ENCODE measurements around the gene MYO15B. TPM values are rescaled to one million over a fixed set of nuclear protein-coding genes. Genes with fewer than 3 reads are reported as not detected.

Gene MYO15B
- total RNA-seq, 1 experiment from 2014 or later = 8.0 TPM

GRCh38 chr17:75617218-75617617, 29.6 kb downstream of the MYO15B start:
- Histone ChIP-seq H3K9ac (ENCODE audit: low read length) (no peak overlapping the region), H3K9me2 (replicated peaks; ENCODE audit: insufficient read depth, low read length) (no peaks in the 10 kb centered on the region), H3K9me3 (ENCODE audit: low read length) (no peaks in the 10 kb centered on the region), H3K36me3 (ENCODE audit: insufficient read depth, low read length) (no peaks in the 10 kb centered on the region), H3K27ac (ENCODE audit: low read length) (no peak overlapping the region), H4K20me1 (ENCODE audit: insufficient read depth, low read depth, low read length) (0 out of 2 replicates have a peak, but pooled peaks cover 12% of the 10 kb centered on the region), H2AFZ (ENCODE audit: low read length) (no peak overlapping the region), H3K27me3 (ENCODE audit: low read length) (no peaks in the 10 kb centered on the region), H3K4me2 (ENCODE audit: low read depth, low read length, poor library complexity, severe bottlenecking) (no peak overlapping the region), H3K4me3 (ENCODE audit: low read length) (no peak overlapping the region), H3K79me2 (ENCODE audit: low read length) (no peaks in the 10 kb centered on the region), H3K4me1 (ENCODE audit: low read length) (no peaks in the 10 kb centered on the region)
- no peak for DNase-seq

- DNase-seq = no peak
- no peaks in the 10 kb centered on the region for H3K4me1 ChIP-seq (ENCODE audit: low read length)
- no peaks in the 10 kb centered on the region for H3K9me2 ChIP-seq (replicated peaks; ENCODE audit: insufficient read depth, low read length)
- H3K4me2 ChIP-seq (ENCODE audit: low read depth, low read length, poor library complexity, severe bottlenecking) = no peak overlapping the region
- no peak overlapping the region for H3K4me3 ChIP-seq (ENCODE audit: low read length)
- no peaks in the 10 kb centered on the region for H3K79me2 ChIP-seq (ENCODE audit: low read length)
- H3K9me3 ChIP-seq (ENCODE audit: low read length) = no peaks in the 10 kb centered on the region
- H3K9ac ChIP-seq (ENCODE audit: low read length) = no peak overlapping the region
- no peaks in the 10 kb centered on the region for H3K27me3 ChIP-seq (ENCODE audit: low read length)
- no peak overlapping the region for H3K27ac ChIP-seq (ENCODE audit: low read length)
- no peak overlapping the region for H2AFZ ChIP-seq (ENCODE audit: low read length)
- H3K36me3 ChIP-seq (ENCODE audit: insufficient read depth, low read length) = no peaks in the 10 kb centered on the region
- 0 out of 2 replicates have a peak, but pooled peaks cover 12% of the 10 kb centered on the region for H4K20me1 ChIP-seq (ENCODE audit: insufficient read depth, low read depth, low read length)
These were observed 30.1 kb downstream of the MYO15B start for GRCh38 chr17:75617675-75618074.

- Histone ChIP-seq H3K36me3 (ENCODE audit: insufficient read depth, low read length) (no peaks in the 10 kb centered on the region), H3K4me2 (ENCODE audit: low read depth, low read length, poor library complexity, severe bottlenecking) (no peak overlapping the region)
These were observed 32.2 kb downstream of the MYO15B start for GRCh38 chr17:75619506-75620431.

GRCh38 chr17:75621489-75621888, 33.9 kb downstream of the MYO15B start:
- H3K9ac ChIP-seq (ENCODE audit: low read length) = no peak overlapping the region

More at GRCh38 chr17:75619506-75620431, 32.2 kb downstream of the MYO15B start:
- 0 out of 2 replicates have a peak, but pooled peaks cover 12% of the 10 kb centered on the region for H4K20me1 ChIP-seq (ENCODE audit: insufficient read depth, low read depth, low read length)
- DNase-seq = no peak
- no peak overlapping the region for H2AFZ ChIP-seq (ENCODE audit: low read length)
- H3K9me3 ChIP-seq (ENCODE audit: low read length) = no peaks in the 10 kb centered on the region
- no peak overlapping the region for H3K27ac ChIP-seq (ENCODE audit: low read length)
- no peak overlapping the region for H3K9ac ChIP-seq (ENCODE audit: low read length)
- H3K27me3 ChIP-seq (ENCODE audit: low read length) = no peaks in the 10 kb centered on the region
- no peaks in the 10 kb centered on the region for H3K9me2 ChIP-seq (replicated peaks; ENCODE audit: insufficient read depth, low read length)
- no peaks in the 10 kb centered on the region for H3K79me2 ChIP-seq (ENCODE audit: low read length)
- H3K4me3 ChIP-seq (ENCODE audit: low read length) = no peak overlapping the region
- no peaks in the 10 kb centered on the region for H3K4me1 ChIP-seq (ENCODE audit: low read length)

GRCh38 chr17:75622076-75622475, 34.5 kb downstream of the MYO15B start:
- H3K4me1 ChIP-seq (ENCODE audit: low read length) = no peaks in the 10 kb centered on the region
- no peaks in the 10 kb centered on the region for H3K36me3 ChIP-seq (ENCODE audit: insufficient read depth, low read length)
- 0 out of 2 replicates have a peak, but pooled peaks cover 12% of the 10 kb centered on the region for H4K20me1 ChIP-seq (ENCODE audit: insufficient read depth, low read depth, low read length)
- H3K79me2 ChIP-seq (ENCODE audit: low read length) = no peaks in the 10 kb centered on the region
- H3K9me3 ChIP-seq (ENCODE audit: low read length) = no peaks in the 10 kb centered on the region
- H3K4me3 ChIP-seq (ENCODE audit: low read length) = no peak overlapping the region
- H3K9me2 ChIP-seq (replicated peaks; ENCODE audit: insufficient read depth, low read length) = no peaks in the 10 kb centered on the region
- no peak for DNase-seq
- no peaks in the 10 kb centered on the region for H3K27me3 ChIP-seq (ENCODE audit: low read length)
- no peak overlapping the region for H3K9ac ChIP-seq (ENCODE audit: low read length)
- H2AFZ ChIP-seq (ENCODE audit: low read length) = no peak overlapping the region
- H3K4me2 ChIP-seq (ENCODE audit: low read depth, low read length, poor library complexity, severe bottlenecking) = no peak overlapping the region
- H3K27ac ChIP-seq (ENCODE audit: low read length) = no peak overlapping the region

More at GRCh38 chr17:75621489-75621888, 33.9 kb downstream of the MYO15B start:
- no peak for DNase-seq
- H4K20me1 ChIP-seq (ENCODE audit: insufficient read depth, low read depth, low read length) = 0 out of 2 replicates have a peak, but pooled peaks cover 12% of the 10 kb centered on the region
- no peaks in the 10 kb centered on the region for H3K4me1 ChIP-seq (ENCODE audit: low read length)
- H3K4me3 ChIP-seq (ENCODE audit: low read length) = no peak overlapping the region
- H3K27me3 ChIP-seq (ENCODE audit: low read length) = no peaks in the 10 kb centered on the region
- H3K36me3 ChIP-seq (ENCODE audit: insufficient read depth, low read length) = no peaks in the 10 kb centered on the region
- H3K9me2 ChIP-seq (replicated peaks; ENCODE audit: insufficient read depth, low read length) = no peaks in the 10 kb centered on the region
- no peak overlapping the region for H3K27ac ChIP-seq (ENCODE audit: low read length)
- no peaks in the 10 kb centered on the region for H3K9me3 ChIP-seq (ENCODE audit: low read length)
- no peaks in the 10 kb centered on the region for H3K79me2 ChIP-seq (ENCODE audit: low read length)
- H3K4me2 ChIP-seq (ENCODE audit: low read depth, low read length, poor library complexity, severe bottlenecking) = no peak overlapping the region
- H2AFZ ChIP-seq (ENCODE audit: low read length) = no peak overlapping the region

- Histone ChIP-seq H3K36me3 (ENCODE audit: insufficient read depth, low read length) (no peaks in the 10 kb centered on the region), H3K4me3 (ENCODE audit: low read length) (no peak overlapping the region), H3K79me2 (ENCODE audit: low read length) (no peaks in the 10 kb centered on the region), H3K9me3 (ENCODE audit: low read length) (no peaks in the 10 kb centered on the region), H4K20me1 (ENCODE audit: insufficient read depth, low read depth, low read length) (0 out of 2 replicates have a peak, but pooled peaks cover 12% of the 10 kb centered on the region), H3K9ac (ENCODE audit: low read length) (no peak overlapping the region), H3K4me2 (ENCODE audit: low read depth, low read length, poor library complexity, severe bottlenecking) (no peak overlapping the region), H3K27me3 (ENCODE audit: low read length) (no peaks in the 10 kb centered on the region), H3K4me1 (ENCODE audit: low read length) (no peaks in the 10 kb centered on the region), H2AFZ (ENCODE audit: low read length) (no peak overlapping the region), H3K9me2 (replicated peaks; ENCODE audit: insufficient read depth, low read length) (no peaks in the 10 kb centered on the region), H3K27ac (ENCODE audit: low read length) (no peak overlapping the region)
- no peak for DNase-seq
These were observed 35.2 kb downstream of the MYO15B start for GRCh38 chr17:75622771-75623273.

- no peak overlapping the region for H3K9ac ChIP-seq (ENCODE audit: low read length)
- H3K9me3 ChIP-seq (ENCODE audit: low read length) = no peaks in the 10 kb centered on the region
- H3K79me2 ChIP-seq (ENCODE audit: low read length) = no peaks in the 10 kb centered on the region
- no peak overlapping the region for H3K4me3 ChIP-seq (ENCODE audit: low read length)
- no peaks in the 10 kb centered on the region for H3K4me1 ChIP-seq (ENCODE audit: low read length)
- no peaks in the 10 kb centered on the region for H3K9me2 ChIP-seq (replicated peaks; ENCODE audit: insufficient read depth, low read length)
- H3K27me3 ChIP-seq (ENCODE audit: low read length) = no peaks in the 10 kb centered on the region
- H3K36me3 ChIP-seq (ENCODE audit: insufficient read depth, low read length) = no peaks in the 10 kb centered on the region
- no peak for DNase-seq
- no peak overlapping the region for H3K27ac ChIP-seq (ENCODE audit: low read length)
- 0 out of 2 replicates have a peak, but pooled peaks cover 12% of the 10 kb centered on the region for H4K20me1 ChIP-seq (ENCODE audit: insufficient read depth, low read depth, low read length)
- H2AFZ ChIP-seq (ENCODE audit: low read length) = no peak overlapping the region
- no peak overlapping the region for H3K4me2 ChIP-seq (ENCODE audit: low read depth, low read length, poor library complexity, severe bottlenecking)
These were observed 35.8 kb downstream of the MYO15B start for GRCh38 chr17:75623386-75623785.

GRCh38 chr17:75624021-75624420, 36.4 kb downstream of the MYO15B start:
- no peak overlapping the region for H3K27ac ChIP-seq (ENCODE audit: low read length)
- H3K4me3 ChIP-seq (ENCODE audit: low read length) = no peak overlapping the region
- no peaks in the 10 kb centered on the region for H3K36me3 ChIP-seq (ENCODE audit: insufficient read depth, low read length)
- H3K79me2 ChIP-seq (ENCODE audit: low read length) = no peaks in the 10 kb centered on the region
- no peak overlapping the region for H2AFZ ChIP-seq (ENCODE audit: low read length)
- no peaks in the 10 kb centered on the region for H3K27me3 ChIP-seq (ENCODE audit: low read length)
- H3K4me2 ChIP-seq (ENCODE audit: low read depth, low read length, poor library complexity, severe bottlenecking) = no peak overlapping the region
- no peaks in the 10 kb centered on the region for H3K4me1 ChIP-seq (ENCODE audit: low read length)
- H3K9me2 ChIP-seq (replicated peaks; ENCODE audit: insufficient read depth, low read length) = no peaks in the 10 kb centered on the region
- DNase-seq = no peak
- H3K9me3 ChIP-seq (ENCODE audit: low read length) = no peaks in the 10 kb centered on the region
- no peak overlapping the region for H3K9ac ChIP-seq (ENCODE audit: low read length)
- 0 out of 2 replicates have a peak, but pooled peaks cover 12% of the 10 kb centered on the region for H4K20me1 ChIP-seq (ENCODE audit: insufficient read depth, low read depth, low read length)
